Mesothelial cell of epicardium (in vitro differentiated cells): ENCODE measurements around the gene CDKN1A. TPM values are rescaled to one million over a fixed set of nuclear protein-coding genes. Genes with fewer than 3 reads are reported as not detected.

Source experiments
- DNase-seq, 2 experiments: peaks; one replicate each; pipeline ENCODE4 v3.0.0; 2021; ENCODE audit warnings: low spot score in 2 of 2; ENCODE audit not compliant: unreplicated experiment in 2 of 2
- H3K27ac Mint-ChIP-seq: 2 replicates; pipeline ENCODE4 v1.8.0; 2021; ENCODE audit warnings: mixed read lengths
- H3K27me3 Mint-ChIP-seq: 2 replicates; pipeline ENCODE4 v1.8.0; 2021; ENCODE audit warnings: low read depth, mixed read lengths
- H3K36me3 Mint-ChIP-seq: 2 replicates; pipeline ENCODE4 v1.8.0; 2021; ENCODE audit warnings: mixed read lengths
- H3K4me1 Mint-ChIP-seq: 2 replicates; pipeline ENCODE4 v1.8.0; 2021; ENCODE audit warnings: mixed read lengths
- H3K4me3 Mint-ChIP-seq: 2 replicates; pipeline ENCODE4 v1.8.0; 2021; ENCODE audit warnings: mild to moderate bottlenecking, moderate library complexity, mixed read lengths
- H3K9me3 Mint-ChIP-seq: 2 replicates; pipeline ENCODE4 v1.8.0; 2021; ENCODE audit warnings: mixed read lengths
- CTCF ChIP-seq: fragments of 200-600 bp; sonication (generic); IDR thresholded peaks from one replicate; pipeline ENCODE4 v1.5.0; 2021; ENCODE audit warnings: antibody characterized with exemption; ENCODE audit not compliant: unreplicated experiment
- total RNA-seq: library from RNA; stranded (reverse); gene quantifications from 3 replicates; pipeline ENCODE4 v1.2.1, GENCODE V29; 2021

CDKN1A gene
- total RNA-seq, 1 donor from 2014 or later = 57.1 TPM

DNA sequence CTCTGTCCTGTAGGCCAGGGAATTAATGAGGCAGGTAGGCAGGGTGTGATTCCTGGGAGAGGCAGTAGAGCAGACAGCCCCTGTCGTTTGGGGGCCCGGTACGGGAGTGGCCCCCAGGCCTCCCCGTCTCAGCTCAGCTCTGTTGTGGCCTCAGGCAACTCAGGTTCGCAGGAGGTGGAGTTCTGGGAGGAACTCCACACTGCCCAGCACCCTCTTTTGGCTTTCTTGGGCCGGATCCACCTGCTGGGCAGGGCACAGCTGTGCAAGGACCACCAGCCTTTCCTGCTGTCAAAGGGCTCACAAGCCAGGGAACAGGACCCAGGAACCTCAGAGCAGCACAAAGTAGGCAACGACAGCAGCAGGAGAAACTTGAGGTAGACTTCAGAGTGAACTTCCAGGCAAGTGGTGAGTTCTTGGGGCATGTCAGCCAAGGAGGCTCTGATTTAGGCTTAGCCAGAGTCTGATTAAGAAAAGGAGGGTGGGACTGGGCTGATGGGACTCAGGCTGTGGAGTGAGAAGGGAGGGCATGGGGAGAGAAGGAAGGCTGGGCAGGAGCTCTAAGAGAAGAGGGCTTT lies 56.1 kb downstream of the CDKN1A start:
- Mint-ChIP-seq H3K36me3 (no peaks in the 10 kb centered on the region), H3K4me1 (peaks cover 12% of the 10 kb centered on the region), H3K4me3 (no peak overlapping the region), H3K9me3 (no peaks in the 10 kb centered on the region), H3K27me3 (no peaks in the 10 kb centered on the region), H3K27ac (no peak overlapping the region)
- no peak for DNase-seq
- no peak for TF ChIP-seq CTCF

DNA sequence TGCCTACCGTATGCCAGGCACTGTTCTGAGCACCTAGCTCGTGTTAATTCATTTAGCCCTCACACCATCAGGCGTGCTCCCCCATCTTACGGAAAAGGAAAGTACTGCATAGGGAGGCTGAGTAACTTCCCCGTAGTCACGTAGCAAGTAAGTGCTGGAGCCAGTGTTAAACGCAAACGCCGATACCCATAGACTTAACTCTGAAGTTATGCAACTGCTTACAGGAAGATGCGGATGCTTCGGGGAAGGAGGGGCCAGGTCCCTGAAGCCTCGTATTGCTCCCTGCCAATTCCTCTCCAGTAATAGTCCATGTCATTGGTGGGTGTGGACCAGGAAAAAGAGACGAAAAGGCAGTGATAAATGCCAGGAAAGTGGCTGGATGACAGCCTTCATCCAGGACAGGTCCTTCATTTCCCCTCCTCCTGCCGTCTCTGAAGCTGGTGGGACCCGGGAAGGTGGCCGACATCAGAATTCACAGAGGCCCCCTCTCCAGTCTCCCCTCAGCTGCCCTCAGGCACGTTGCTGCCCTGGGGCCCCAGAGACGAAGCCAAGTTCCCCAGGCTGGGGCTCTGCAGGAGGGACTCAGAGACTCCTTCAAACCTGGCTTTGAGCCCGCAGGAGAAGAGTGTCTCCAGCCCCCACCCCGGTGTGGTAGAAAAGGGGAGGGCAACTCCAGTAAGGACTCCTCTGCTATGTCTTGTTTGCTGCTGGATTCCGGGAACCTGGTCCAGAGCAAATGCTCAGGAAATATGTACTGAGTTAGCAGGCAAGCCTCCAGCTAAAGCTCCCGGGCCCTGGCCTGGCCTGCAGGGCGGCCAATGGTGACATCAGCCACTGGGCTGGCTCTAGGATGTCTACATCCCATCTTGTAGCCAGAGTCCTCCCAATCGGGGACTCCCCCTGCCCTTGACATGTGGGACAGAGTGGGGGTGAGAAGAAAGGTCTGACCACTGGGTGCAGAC lies 56.9 kb downstream of the CDKN1A start:
- no peak for DNase-seq
- H3K27ac Mint-ChIP-seq = no peak overlapping the region
- H3K36me3 Mint-ChIP-seq = no peaks in the 10 kb centered on the region
- H3K27me3 Mint-ChIP-seq = no peaks in the 10 kb centered on the region
- TF ChIP-seq CTCF = no peak
- no peaks in the 10 kb centered on the region for H3K9me3 Mint-ChIP-seq
- H3K4me3 Mint-ChIP-seq = no peak overlapping the region
- peaks cover 12% of the 10 kb centered on the region for H3K4me1 Mint-ChIP-seq

Other genes with a start within 250 kb of the CDKN1A start
- gene PXT1, start 235.9 kb upstream of the CDKN1A start, total RNA-seq = 0.11 TPM in 1 of 3 replicates, not detected in the others
- gene KCTD20, start 235.7 kb upstream of the CDKN1A start, total RNA-seq = 38.2 to 44.0 TPM (median 39.9 TPM) in 3 replicates
- 46.3 to 47.8 TPM (median 47.7 TPM) in 3 replicates for gene STK38, start 131.2 kb upstream of the CDKN1A start, total RNA-seq
- 404 to 411 TPM (median 407 TPM) in 3 replicates for gene SRSF3, start 84.4 kb upstream of the CDKN1A start, total RNA-seq
- 0.07 to 0.16 TPM in 2 of 3 replicates, not detected in the other for gene RAB44, start 19.1 kb downstream of the CDKN1A start, total RNA-seq
- gene CPNE5, start 160.7 kb downstream of the CDKN1A start, total RNA-seq = 0.51 to 1.7 TPM (median 1.2 TPM) in 3 replicates
- gene PPIL1, start 196.1 kb downstream of the CDKN1A start, total RNA-seq = 32.7 to 34.3 TPM (median 34.2 TPM) in 3 replicates
- gene C6orf89, start 207.2 kb downstream of the CDKN1A start, total RNA-seq = 39.1 to 42.0 TPM (median 39.7 TPM) in 3 replicates